Kasumi-1 (cell line): ENCODE results near the gene MRTFB.

Experiments
- DNase-seq, 2 experiments: peaks; one replicate each; lab custom pipeline; 2025; lab: John Stamatoyannopoulos, UW

Gene MRTFB

DNA sequence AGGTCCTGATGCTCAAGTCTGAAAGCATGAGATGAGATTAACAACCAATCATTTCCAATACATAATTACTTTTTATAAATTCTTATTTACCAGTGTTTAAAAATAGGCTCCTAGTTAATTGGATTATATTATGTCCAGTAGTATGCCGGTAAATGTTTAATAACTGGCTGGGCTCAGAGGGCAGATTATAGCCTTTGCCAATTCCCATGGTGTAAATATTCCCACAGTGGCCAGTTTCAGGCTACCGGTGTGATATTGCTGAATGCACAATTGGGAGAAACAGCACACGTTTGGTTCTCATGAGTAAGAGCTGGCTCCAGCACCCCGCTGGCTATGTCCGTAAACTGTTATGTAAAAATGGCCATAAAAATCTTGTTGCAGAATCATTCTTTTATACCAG is 167.6 kb downstream of the MRTFB start:
- DNase-seq: no peak

GRCh38 chr16:14239791-14240190 is 168.7 kb downstream of the MRTFB start:
- DNase-seq: no peak

GRCh38 chr16:14240219-14240843 is 169.2 kb downstream of the MRTFB start:
- peak in 1 of 2 experiments; percentile 1 for DNase-seq

- no peak for DNase-seq
Measured at GRCh38 chr16:14240964-14241363, 169.8 kb downstream of the MRTFB start.

DNA sequence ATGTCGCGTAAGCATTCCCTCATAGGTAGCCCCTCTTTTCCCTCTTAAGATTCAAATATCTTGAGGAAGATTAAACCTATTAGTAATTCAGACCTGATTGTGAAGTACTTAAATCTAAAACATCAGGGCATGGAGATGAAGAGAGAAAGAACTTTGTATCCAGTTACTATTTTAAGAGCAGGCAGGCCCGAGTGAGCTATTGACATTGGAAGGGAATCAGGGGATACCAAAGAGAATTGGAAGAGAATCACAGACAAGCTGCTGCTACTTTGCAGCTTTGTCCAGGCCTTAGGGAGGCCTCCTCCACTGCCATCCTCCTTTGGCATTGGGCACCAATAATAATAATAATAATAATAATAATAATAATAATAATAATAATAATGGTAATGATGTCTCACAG is 170.5 kb downstream of the MRTFB start:
- no peak for DNase-seq

- no peak for DNase-seq
Measured at GRCh38 chr16:14242769-14243168, 171.7 kb downstream of the MRTFB start.

GRCh38 chr16:14244196-14245010 is 173.3 kb downstream of the MRTFB start:
- DNase-seq: no peak

GRCh38 chr16:14248791-14249190 is 177.7 kb downstream of the MRTFB start:
- no peak for DNase-seq

- peak; percentile 7 to 33 for DNase-seq
Measured at GRCh38 chr16:14249291-14250032, 178.3 kb downstream of the MRTFB start.

GRCh38 chr16:14251419-14251818 is 180.3 kb downstream of the MRTFB start:
- no peak for DNase-seq

DNA sequence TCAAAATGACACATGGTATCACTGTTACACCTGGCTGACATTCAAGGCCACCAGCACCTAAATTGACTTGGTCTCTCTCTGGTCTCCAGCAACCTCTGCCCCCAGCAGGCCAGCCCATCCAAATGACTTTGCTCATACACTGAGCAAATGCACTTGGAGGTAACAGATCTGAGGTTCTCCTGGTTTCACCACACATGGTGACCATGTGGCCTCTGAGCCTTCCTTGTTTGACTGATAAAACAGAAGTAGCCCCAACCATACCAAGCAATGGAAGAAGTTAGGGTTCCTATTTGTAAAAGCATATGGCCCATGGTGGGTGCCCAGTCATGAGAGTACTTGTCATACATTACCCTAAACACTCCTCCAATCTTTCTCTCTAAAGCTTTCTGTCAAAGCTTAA is 181.7 kb downstream of the MRTFB start:
- DNase-seq: no peak

DNA sequence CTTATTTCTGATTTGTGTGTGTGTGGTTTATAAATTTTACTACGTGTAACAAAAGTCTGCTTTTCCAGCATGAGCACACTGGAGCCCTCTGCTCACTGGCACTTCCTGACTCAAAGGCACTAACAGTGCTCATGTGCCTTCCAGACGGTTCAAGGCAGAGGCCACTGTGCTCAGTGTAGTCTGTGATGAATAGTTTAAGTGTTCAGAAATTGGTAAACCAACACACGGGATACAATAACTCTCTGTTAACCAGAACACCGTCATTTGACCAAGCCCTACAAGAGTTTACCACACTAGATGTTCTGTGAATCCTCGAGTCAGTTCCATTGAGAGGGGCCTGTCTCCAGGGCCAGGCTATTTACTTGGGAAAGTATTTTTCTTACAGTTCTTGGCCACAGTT is 191.9 kb downstream of the MRTFB start:
- no peak for DNase-seq

GRCh38 chr16:14263769-14264168 is 192.7 kb downstream of the MRTFB start:
- no peak for DNase-seq

DNA sequence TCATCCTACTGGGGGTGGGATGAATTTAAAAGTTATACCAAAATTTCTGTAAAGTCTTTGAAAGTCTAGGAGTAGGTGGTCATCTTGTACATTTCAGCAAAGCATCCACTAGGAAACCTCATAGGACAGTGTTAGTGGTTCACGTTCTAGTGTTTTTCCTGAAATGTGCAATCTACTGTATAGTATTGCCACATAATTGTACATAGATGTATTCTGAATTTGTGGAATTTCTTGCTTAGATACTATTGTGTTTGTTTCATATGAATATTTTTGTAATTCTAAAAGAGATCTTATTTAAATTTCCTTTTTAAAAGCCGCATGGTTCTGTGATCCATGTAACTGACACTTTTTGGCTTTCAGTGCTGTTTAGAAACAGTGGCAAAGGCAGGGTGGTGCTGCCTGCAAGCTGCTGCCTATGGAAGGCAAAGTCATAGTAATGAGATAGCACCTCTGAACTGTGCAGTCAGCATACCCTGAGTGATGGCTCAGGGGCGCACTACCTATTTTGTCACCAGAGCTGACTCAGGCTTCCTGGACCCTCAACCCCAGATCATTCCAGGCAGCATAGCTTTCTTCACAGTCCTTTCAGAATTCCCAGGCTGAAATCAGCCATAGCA is 193.3 kb downstream of the MRTFB start:
- DNase-seq: no peak

DNA sequence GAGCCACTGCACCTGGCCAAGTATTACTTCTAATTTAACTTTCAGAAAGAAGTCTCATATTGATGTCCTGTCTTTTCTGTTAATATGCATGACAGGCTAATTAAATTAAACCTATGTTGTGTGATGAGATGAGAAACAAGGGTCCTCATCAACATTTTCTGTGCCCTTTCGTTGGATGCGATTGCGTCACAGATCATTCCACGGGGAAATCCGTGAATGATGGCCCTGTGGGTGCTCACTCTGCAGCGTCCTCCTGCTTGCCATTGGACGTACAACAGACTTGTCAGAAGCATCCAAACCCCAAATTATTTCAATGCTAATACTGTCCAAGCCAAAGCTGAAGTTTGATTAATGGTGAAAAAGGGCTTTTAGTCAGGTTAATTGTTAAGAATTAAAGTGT is 197.0 kb downstream of the MRTFB start:
- no peak for DNase-seq

DNA sequence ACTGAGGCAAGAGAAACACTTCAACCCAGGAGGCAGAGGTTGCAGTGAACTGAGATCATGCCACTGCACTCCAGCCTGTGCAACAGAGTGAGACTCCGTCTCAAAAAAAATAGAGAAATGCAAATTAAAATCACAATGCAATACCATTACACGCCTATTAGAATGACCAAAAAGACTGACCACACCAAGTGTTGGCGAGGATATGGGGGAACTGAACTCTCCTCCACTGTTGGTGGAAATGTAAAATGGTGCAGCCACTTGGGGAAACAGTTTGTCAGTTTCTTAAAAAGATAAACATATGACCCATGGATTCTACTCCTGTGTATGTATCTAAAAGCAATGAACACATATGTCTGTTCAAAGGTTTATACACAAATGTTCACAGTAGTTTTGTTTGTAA is 204.8 kb downstream of the MRTFB start:
- DNase-seq: no peak

- no peak for DNase-seq
Measured at GRCh38 chr16:14278749-14279148, 207.6 kb downstream of the MRTFB start.

GRCh38 chr16:14280541-14280940 is 209.4 kb downstream of the MRTFB start:
- no peak for DNase-seq

DNA sequence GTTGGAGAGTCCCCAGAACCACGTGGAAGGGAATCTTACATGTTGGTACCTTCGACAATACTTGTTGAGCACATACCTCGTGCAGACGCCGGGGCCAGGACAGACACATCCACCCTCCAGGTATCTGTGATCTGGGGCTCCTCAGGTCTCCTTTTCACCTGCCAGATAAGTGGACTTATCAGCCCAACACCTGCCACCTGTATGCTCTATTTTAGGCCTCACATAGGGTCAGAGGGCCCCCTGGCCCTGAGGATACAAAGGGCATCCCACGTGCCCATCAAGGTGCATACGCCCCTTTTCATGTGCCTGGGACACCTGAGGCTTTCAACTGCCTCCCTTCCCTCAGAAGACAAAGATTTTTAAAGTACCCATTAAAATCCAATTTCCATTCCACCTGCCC is 212.7 kb downstream of the MRTFB start:
- no peak for DNase-seq

- DNase-seq: no peak
Measured at GRCh38 chr16:14284371-14284770, 213.3 kb downstream of the MRTFB start.

GRCh38 chr16:14284930-14285512 is 213.9 kb downstream of the MRTFB start:
- DNase-seq: peak; percentile 17 to 22
